Cardiac fibroblast (primary cell): ENCODE data around the gene ARMH1.
"Not testable (repeated sequence)": the region's sequence is repeated elsewhere in the genome, so short reads cannot be mapped to it uniquely, and the experiment has no call there.

Source experiments
- DNase-seq, 2 donors: peaks; one replicate each; pipeline versions ENCODE4 v3.0.0 to v3.0.0-alpha.2; 2010; ENCODE audit warnings: low read depth in 2 of 2
- H3K4me3 ChIP-seq, 2 donors: replicated peaks in 1 of 2; 1 replicate in 1 of 2; 2 replicates in 1 of 2; pipeline ENCODE4 v1.5.1; 2011; ENCODE audit warnings: low read depth in 2 of 2, low read length in 2 of 2, mild to moderate bottlenecking in 2 of 2, moderate library complexity in 1 of 2
- TF ChIP-seq, protein P1 (sequence below): IDR thresholded peaks from one replicate; pipeline ENCODE4 v1.5.1; 2011; ENCODE audit warnings: low read depth, mild to moderate bottlenecking, low read length, inconsistent platforms

Gene ARMH1

GRCh38 chr1:44694863-44695478 lies 20.5 kb downstream of the ARMH1 start:
- TF ChIP-seq, protein P1, sequence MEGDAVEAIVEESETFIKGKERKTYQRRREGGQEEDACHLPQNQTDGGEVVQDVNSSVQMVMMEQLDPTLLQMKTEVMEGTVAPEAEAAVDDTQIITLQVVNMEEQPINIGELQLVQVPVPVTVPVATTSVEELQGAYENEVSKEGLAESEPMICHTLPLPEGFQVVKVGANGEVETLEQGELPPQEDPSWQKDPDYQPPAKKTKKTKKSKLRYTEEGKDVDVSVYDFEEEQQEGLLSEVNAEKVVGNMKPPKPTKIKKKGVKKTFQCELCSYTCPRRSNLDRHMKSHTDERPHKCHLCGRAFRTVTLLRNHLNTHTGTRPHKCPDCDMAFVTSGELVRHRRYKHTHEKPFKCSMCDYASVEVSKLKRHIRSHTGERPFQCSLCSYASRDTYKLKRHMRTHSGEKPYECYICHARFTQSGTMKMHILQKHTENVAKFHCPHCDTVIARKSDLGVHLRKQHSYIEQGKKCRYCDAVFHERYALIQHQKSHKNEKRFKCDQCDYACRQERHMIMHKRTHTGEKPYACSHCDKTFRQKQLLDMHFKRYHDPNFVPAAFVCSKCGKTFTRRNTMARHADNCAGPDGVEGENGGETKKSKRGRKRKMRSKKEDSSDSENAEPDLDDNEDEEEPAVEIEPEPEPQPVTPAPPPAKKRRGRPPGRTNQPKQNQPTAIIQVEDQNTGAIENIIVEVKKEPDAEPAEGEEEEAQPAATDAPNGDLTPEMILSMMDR, result no peak
- DNase-seq, result no peak
- H3K4me3 ChIP-seq, result no peak overlapping the region

GRCh38 chr1:44695671-44696070 lies 21.2 kb downstream of the ARMH1 start:
- TF ChIP-seq, protein P1, result no peak
- H3K4me3 ChIP-seq, result no peak overlapping the region
- no peak for DNase-seq

DNA sequence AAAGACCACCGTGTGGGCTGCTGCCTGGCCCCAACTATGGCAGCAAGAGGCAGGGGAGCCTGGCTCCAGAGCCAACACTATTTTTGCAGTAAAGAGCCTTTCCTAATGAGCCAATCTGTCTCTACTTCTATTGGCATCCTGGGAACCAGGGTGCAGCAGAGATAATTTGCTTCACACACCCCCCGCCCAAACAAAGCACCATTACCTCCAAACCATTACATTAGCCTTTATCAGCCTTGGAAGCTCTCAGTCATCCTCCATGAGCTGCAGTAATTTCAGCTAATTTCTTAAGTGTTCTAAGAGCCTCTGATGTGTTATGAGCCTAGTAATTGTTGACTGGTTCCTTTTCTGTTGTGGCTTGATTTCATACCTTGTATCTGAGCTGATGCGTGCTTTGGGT lies 21.6 kb downstream of the ARMH1 start:
- H3K4me3 ChIP-seq, result no peak overlapping the region
- TF ChIP-seq, protein P1, result no peak
- DNase-seq, result no peak

GRCh38 chr1:44696789-44697345 lies 22.4 kb downstream of the ARMH1 start:
- H3K4me3 ChIP-seq, result no peak overlapping the region
- TF ChIP-seq, protein P1, result no peak
- DNase-seq, result no peak

DNA sequence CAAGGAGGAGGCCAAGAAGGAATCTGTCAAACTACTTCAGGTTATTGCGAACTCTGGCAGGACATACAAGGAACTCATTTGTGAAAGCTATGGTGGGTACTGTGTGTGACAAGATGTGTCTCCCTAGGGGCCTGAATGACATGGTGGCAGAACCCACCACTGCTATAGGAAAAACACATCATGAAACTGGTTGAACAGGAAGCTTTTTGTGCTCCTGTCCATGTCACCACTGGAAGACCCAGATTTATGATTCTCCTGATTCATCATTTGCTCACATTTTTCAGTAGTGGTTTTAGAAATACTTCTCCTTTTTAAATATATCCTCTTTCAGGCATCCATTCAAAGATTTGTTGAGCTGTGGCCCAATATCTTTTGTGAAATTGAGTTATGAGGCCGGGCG lies 23.6 kb downstream of the ARMH1 start:
- no peak for DNase-seq
- TF ChIP-seq, protein P1, result no peak
- H3K4me3 ChIP-seq, result no peak overlapping the region

- not testable (repeated sequence) for H3K4me3 ChIP-seq, DNase-seq
Observed at GRCh38 chr1:44699375-44699774, 24.9 kb downstream of the ARMH1 start.

- no peak overlapping the region for H3K4me3 ChIP-seq
- DNase-seq, result no peak
- TF ChIP-seq, protein P1, result no peak
Observed at GRCh38 chr1:44700573-44700972, 26.1 kb downstream of the ARMH1 start.
